ENCODE measurements around the gene THAP4. TPM values are rescaled to one million over a fixed set of nuclear protein-coding genes. Genes with fewer than 3 reads are reported as not detected.

Gene THAP4
- total RNA-seq, 1 experiment from 2014 or later, result 71.2 TPM

- RAD21 ChIA-PET (ENCODE audit: low non-redundant PET in 1 of 2, low total read pairs in 2 of 2, uncharacterized antibody in 2 of 2, unreplicated experiment in 2 of 2), result no interaction called here
- POLR2A ChIA-PET, result no interaction called here
- no peaks in the 10 kb centered on the region for H3K27me3 ChIP-seq (ENCODE audit: insufficient read depth, low read length)
- ATAC-seq (no peak), DNase-seq (ENCODE audit: low read depth, low spot score) (no peak)
- no peaks in the 10 kb centered on the region for H4K20me1 ChIP-seq (ENCODE audit: insufficient read depth)
- H2AFZ ChIP-seq (ENCODE audit: low read depth, low read length, poor library complexity, severe bottlenecking), result no peak overlapping the region
- H3K9me3 ChIP-seq (ENCODE audit: control insufficient read depth in 1 of 2, insufficient read depth in 1 of 2, low read depth in 1 of 2, low read length in 2 of 2), result no peaks in the 10 kb centered on the region
- no peaks in the 10 kb centered on the region for H3K4me1 ChIP-seq (ENCODE audit: control insufficient read depth in 1 of 2, insufficient read depth in 2 of 2, low read length in 2 of 2)
- no peak overlapping the region for H3K27ac ChIP-seq (ENCODE audit: low read depth, low read length)
- peaks cover 47 to 57% of the 10 kb centered on the region in 2 experiments for H3K36me3 ChIP-seq (ENCODE audit: control insufficient read depth in 1 of 2, insufficient read depth in 2 of 2, low read length in 2 of 2)
- BruUV-seq (replicated peaks), result no TSS peak
- intact Hi-C loops (cut with micrococcal nuclease), result no loop called here
- CTCF ChIA-PET, result no interaction called here
- H3K4me3 ChIP-seq (replicated peaks in 1 of 2; ENCODE audit: low read depth in 1 of 2, low read length in 2 of 2), result no peak overlapping the region
- H3K9me2 ChIP-seq (ENCODE audit: insufficient read depth), result no peaks in the 10 kb centered on the region
- TF ChIP-seq ATF3 (IDR thresholded peaks at IDR 0.05) (no peak), YY1 (IDR thresholded peaks at IDR 0.05; ENCODE audit: extremely low read depth, insufficient replicate concordance, low read depth, low read length) (no peak), POLR2A (IDR thresholded peaks at IDR 0.05; ENCODE audit: borderline replicate concordance, extremely low read depth, insufficient read depth, insufficient read length) (no peak), EGR1 (IDR thresholded peaks at IDR 0.05; ENCODE audit: low read depth) (no peak), ZFX (IDR thresholded peaks at IDR 0.05) (no peak), ELF1 (IDR thresholded peaks at IDR 0.05; ENCODE audit: borderline replicate concordance, low read depth) (no peak), CEBPB (IDR thresholded peaks at IDR 0.05; ENCODE audit: low read depth) (no peak), RAD21 (IDR thresholded peaks at IDR 0.05; ENCODE audit: low read depth) (no peak), REST (IDR thresholded peaks at IDR 0.05; ENCODE audit: low read depth) (no peak), EZH2 (IDR thresholded peaks at IDR 0.05) (no peak), MAX (IDR thresholded peaks at IDR 0.05) (no peak)
- TF ChIP-seq, protein P1, sequence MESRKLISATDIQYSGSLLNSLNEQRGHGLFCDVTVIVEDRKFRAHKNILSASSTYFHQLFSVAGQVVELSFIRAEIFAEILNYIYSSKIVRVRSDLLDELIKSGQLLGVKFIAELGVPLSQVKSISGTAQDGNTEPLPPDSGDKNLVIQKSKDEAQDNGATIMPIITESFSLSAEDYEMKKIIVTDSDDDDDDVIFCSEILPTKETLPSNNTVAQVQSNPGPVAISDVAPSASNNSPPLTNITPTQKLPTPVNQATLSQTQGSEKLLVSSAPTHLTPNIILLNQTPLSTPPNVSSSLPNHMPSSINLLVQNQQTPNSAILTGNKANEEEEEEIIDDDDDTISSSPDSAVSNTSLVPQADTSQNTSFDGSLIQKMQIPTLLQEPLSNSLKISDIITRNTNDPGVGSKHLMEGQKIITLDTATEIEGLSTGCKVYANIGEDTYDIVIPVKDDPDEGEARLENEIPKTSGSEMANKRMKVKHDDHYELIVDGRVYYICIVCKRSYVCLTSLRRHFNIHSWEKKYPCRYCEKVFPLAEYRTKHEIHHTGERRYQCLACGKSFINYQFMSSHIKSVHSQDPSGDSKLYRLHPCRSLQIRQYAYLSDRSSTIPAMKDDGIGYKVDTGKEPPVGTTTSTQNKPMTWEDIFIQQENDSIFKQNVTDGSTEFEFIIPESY (IDR thresholded peaks at IDR 0.05; ENCODE audit: extremely low read depth, insufficient replicate concordance, low read length), result no peak
- TF ChIP-seq, protein P2, sequence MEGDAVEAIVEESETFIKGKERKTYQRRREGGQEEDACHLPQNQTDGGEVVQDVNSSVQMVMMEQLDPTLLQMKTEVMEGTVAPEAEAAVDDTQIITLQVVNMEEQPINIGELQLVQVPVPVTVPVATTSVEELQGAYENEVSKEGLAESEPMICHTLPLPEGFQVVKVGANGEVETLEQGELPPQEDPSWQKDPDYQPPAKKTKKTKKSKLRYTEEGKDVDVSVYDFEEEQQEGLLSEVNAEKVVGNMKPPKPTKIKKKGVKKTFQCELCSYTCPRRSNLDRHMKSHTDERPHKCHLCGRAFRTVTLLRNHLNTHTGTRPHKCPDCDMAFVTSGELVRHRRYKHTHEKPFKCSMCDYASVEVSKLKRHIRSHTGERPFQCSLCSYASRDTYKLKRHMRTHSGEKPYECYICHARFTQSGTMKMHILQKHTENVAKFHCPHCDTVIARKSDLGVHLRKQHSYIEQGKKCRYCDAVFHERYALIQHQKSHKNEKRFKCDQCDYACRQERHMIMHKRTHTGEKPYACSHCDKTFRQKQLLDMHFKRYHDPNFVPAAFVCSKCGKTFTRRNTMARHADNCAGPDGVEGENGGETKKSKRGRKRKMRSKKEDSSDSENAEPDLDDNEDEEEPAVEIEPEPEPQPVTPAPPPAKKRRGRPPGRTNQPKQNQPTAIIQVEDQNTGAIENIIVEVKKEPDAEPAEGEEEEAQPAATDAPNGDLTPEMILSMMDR (IDR thresholded peaks at IDR 0.05 in 2 of 3, conservative IDR thresholded peaks at IDR 0.05 in 1 of 3; ENCODE audit: borderline replicate concordance in 1 of 3, insufficient read depth in 1 of 3, low read depth in 2 of 3, low read length in 2 of 3), result no peak
- H3K9ac ChIP-seq (ENCODE audit: low read length), result no peak overlapping the region
- H3K4me2 ChIP-seq (ENCODE audit: low read length), result no peak overlapping the region
- H3K79me2 ChIP-seq (ENCODE audit: insufficient read depth, low read length), result peaks cover 51% of the 10 kb centered on the region
Measured at GRCh38 chr2:241680044-241680443, 43.1 kb upstream of the THAP4 start.

Data from HCT116 (cell line).